Cardiac muscle cell (in vitro differentiated cells and primary cell): Measurements from ENCODE around the gene DVL1. TPM values are rescaled to one million over a fixed set of nuclear protein-coding genes. Genes with fewer than 3 reads are reported as not detected.

Source experiments
- DNase-seq, 2 donors: peaks; one replicate each; pipeline versions ENCODE4 v3.0.0 to v3.0.0-alpha.2; 2010 to 2017; ENCODE audit warnings: low read depth in 1 of 2, low spot score in 1 of 2
- H3K27ac ChIP-seq: fragments of 200-600 bp; sonication (generic); 2 replicates; pipeline ENCODE4 v1.5.1; 2016
- H3K27me3 ChIP-seq: fragments of 200-600 bp; sonication (generic); 2 replicates; pipeline ENCODE4 v1.6.0; 2016; ENCODE audit warnings: control low read depth
- H3K36me3 ChIP-seq: fragments of 200-600 bp; sonication (generic); 2 replicates; pipeline ENCODE4 v1.5.1; 2016; ENCODE audit warnings: control low read depth
- H3K4me1 ChIP-seq: fragments of 200-600 bp; sonication (generic); 2 replicates; pipeline ENCODE4 v1.8.1; 2017; ENCODE audit warnings: low read depth, mild to moderate bottlenecking, mixed run types
- H3K4me3 ChIP-seq: fragments of 200-600 bp; sonication (generic); 2 replicates; pipeline ENCODE4 v1.5.1; 2016; ENCODE audit warnings: mild to moderate bottlenecking
- H3K9me3 ChIP-seq: fragments of 200-600 bp; sonication (generic); 2 replicates; pipeline ENCODE4 v1.5.1; 2017; ENCODE audit warnings: low read depth, mild to moderate bottlenecking, control low read depth
- CTCF ChIP-seq: IDR thresholded peaks from 2 replicates; pipeline ENCODE4 v1.5.1; 2012; ENCODE audit warnings: low read depth, mild to moderate bottlenecking, low read length
- polyA plus RNA-seq: library from polyadenylated mRNA; unstranded; fragments of >200 nt; fragmentation: Nextera tagmentation; extraction: Ambion mirVana; gene quantifications from 2 replicates; pipeline ENCODE4 v1.2.1, GENCODE V29; 2016
- total RNA-seq: library from RNA; depleted of rRNA; stranded (reverse); fragments of >200 nt; gene quantifications from 2 replicates; pipeline ENCODE4 v1.2.3, GENCODE V29; 2016

The DVL1 gene
- total and polyA plus RNA-seq, 2 experiments from 2014 or later, result 29.1 to 105 TPM

GRCh38 chr1:1351511-1352427 lies 2.6 kb upstream of the DVL1 start:
- H3K27ac ChIP-seq, result peak overlapping the region; percentile 50
- H3K9me3 ChIP-seq, result no peaks in the 10 kb centered on the region
- peaks cover 12% of the 10 kb centered on the region for H3K27me3 ChIP-seq
- no peak overlapping the region for H3K4me3 ChIP-seq
- no peaks in the 10 kb centered on the region for H3K36me3 ChIP-seq
- H3K4me1 ChIP-seq, result peaks cover 6% of the 10 kb centered on the region
- peak; percentile 32 for DNase-seq
- no peak for TF ChIP-seq CTCF

GRCh38 chr1:1348420-1349255 lies 580 bp downstream of the DVL1 start:
- no peaks in the 10 kb centered on the region for H3K9me3 ChIP-seq
- no peak for TF ChIP-seq CTCF
- no peaks in the 10 kb centered on the region for H3K36me3 ChIP-seq
- DNase-seq, result peak; percentile 54 to 66
- peaks cover 5% of the 10 kb centered on the region for H3K4me1 ChIP-seq
- no peaks in the 10 kb centered on the region for H3K27me3 ChIP-seq
- peak overlapping the region; percentile 15 for H3K27ac ChIP-seq
- peak overlapping the region; percentile 67 for H3K4me3 ChIP-seq

- Histone ChIP-seq H3K27ac (peak overlapping the region; percentile 15), H3K4me1 (peaks cover 5% of the 10 kb centered on the region), H3K36me3 (no peaks in the 10 kb centered on the region), H3K4me3 (peak overlapping the region; percentile 67), H3K9me3 (no peaks in the 10 kb centered on the region), H3K27me3 (no peaks in the 10 kb centered on the region)
- no peak for TF ChIP-seq CTCF
- peak in 1 of 2 donors; percentile 74 for DNase-seq
Measured at GRCh38 chr1:1347663-1348419, 1.4 kb downstream of the DVL1 start.

- DNase-seq, result no peak
- no peaks in the 10 kb centered on the region for H3K27me3 ChIP-seq
- no peaks in the 10 kb centered on the region for H3K36me3 ChIP-seq
- no peak for TF ChIP-seq CTCF
- H3K9me3 ChIP-seq, result no peaks in the 10 kb centered on the region
- H3K4me1 ChIP-seq, result peaks cover 5% of the 10 kb centered on the region
- H3K27ac ChIP-seq, result no peak overlapping the region
- no peak overlapping the region for H3K4me3 ChIP-seq
Measured at GRCh38 chr1:1347026-1347595, 2.1 kb downstream of the DVL1 start.

- no peak for DNase-seq
- no peak overlapping the region for H3K27ac ChIP-seq
- peaks cover under 1% of the 10 kb centered on the region for H3K4me1 ChIP-seq
- no peaks in the 10 kb centered on the region for H3K9me3 ChIP-seq
- H3K36me3 ChIP-seq, result no peaks in the 10 kb centered on the region
- no peak for TF ChIP-seq CTCF
- no peak overlapping the region for H3K4me3 ChIP-seq
- H3K27me3 ChIP-seq, result no peaks in the 10 kb centered on the region
Measured at GRCh38 chr1:1346501-1346890, 2.7 kb downstream of the DVL1 start.
